ENCODE measurements around the gene RAB29.
"Not testable (repeated sequence)": the region's sequence is repeated elsewhere in the genome, so short reads cannot be mapped to it uniquely, and the experiment has no call there.

GRCh38 chr1:205823260-205823659 lies 48.0 kb upstream of the RAB29 start:
- not testable (repeated sequence) for TF ChIP-seq REST (IDR thresholded peaks at IDR 0.05; ENCODE audit: insufficient read depth in 1 of 2, low read depth in 2 of 2, low read length in 1 of 2); POLR2AphosphoS5 (IDR thresholded peaks at IDR 0.05; ENCODE audit: low read depth, low read length); SIN3A (IDR thresholded peaks at IDR 0.05; ENCODE audit: borderline replicate concordance, insufficient read depth, low read depth, low read length); TCF7L2 (IDR thresholded peaks at IDR 0.05; ENCODE audit: low read depth, low read length)
- TF ChIP-seq, protein P1, sequence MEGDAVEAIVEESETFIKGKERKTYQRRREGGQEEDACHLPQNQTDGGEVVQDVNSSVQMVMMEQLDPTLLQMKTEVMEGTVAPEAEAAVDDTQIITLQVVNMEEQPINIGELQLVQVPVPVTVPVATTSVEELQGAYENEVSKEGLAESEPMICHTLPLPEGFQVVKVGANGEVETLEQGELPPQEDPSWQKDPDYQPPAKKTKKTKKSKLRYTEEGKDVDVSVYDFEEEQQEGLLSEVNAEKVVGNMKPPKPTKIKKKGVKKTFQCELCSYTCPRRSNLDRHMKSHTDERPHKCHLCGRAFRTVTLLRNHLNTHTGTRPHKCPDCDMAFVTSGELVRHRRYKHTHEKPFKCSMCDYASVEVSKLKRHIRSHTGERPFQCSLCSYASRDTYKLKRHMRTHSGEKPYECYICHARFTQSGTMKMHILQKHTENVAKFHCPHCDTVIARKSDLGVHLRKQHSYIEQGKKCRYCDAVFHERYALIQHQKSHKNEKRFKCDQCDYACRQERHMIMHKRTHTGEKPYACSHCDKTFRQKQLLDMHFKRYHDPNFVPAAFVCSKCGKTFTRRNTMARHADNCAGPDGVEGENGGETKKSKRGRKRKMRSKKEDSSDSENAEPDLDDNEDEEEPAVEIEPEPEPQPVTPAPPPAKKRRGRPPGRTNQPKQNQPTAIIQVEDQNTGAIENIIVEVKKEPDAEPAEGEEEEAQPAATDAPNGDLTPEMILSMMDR (IDR thresholded peaks at IDR 0.05), result not testable (repeated sequence)
